ENCODE results near the gene ITPR1.

ITPR1 gene

GRCh38 chr3:4753073-4753691, 260.0 kb downstream of the ITPR1 start:
- TF ChIP-seq TCF4 (CRISPR knock-in tag; IDR thresholded peaks at IDR 0.05; ENCODE audit: borderline replicate concordance) (no peak), POU6F1 (CRISPR knock-in tag; IDR thresholded peaks at IDR 0.05; ENCODE audit: borderline replicate concordance, low read depth) (no peak), RARB (CRISPR knock-in tag; IDR thresholded peaks at IDR 0.05) (no peak), CSDC2 (CRISPR knock-in tag; IDR thresholded peaks at IDR 0.05) (no peak), PATZ1 (CRISPR knock-in tag; IDR thresholded peaks at IDR 0.05; ENCODE audit: borderline replicate concordance) (no peak), ZNF565 (CRISPR knock-in tag; conservative IDR thresholded peaks at IDR 0.05; ENCODE audit: low read depth) (no peak), ZNF70 (CRISPR knock-in tag; IDR thresholded peaks at IDR 0.05) (no peak), ARNTL (CRISPR knock-in tag; IDR thresholded peaks at IDR 0.05; ENCODE audit: borderline replicate concordance, low read depth) (no peak), ZNF8 (CRISPR knock-in tag; IDR thresholded peaks at IDR 0.05) (no peak), SNAI2 (CRISPR knock-in tag; IDR thresholded peaks at IDR 0.05) (no peak)
- ATAC-seq: no peak

GRCh38 chr3:4754180-4755086, 261.3 kb downstream of the ITPR1 start:
- no peak for ATAC-seq
- TF ChIP-seq POU6F1 (CRISPR knock-in tag; IDR thresholded peaks at IDR 0.05; ENCODE audit: borderline replicate concordance, low read depth) (no peak), ZFP30 (CRISPR knock-in tag; IDR thresholded peaks at IDR 0.05) (no peak), ESRRG (CRISPR knock-in tag; IDR thresholded peaks at IDR 0.05) (no peak), ZFP3 (CRISPR knock-in tag; IDR thresholded peaks at IDR 0.05) (no peak), BACH2 (CRISPR knock-in tag; IDR thresholded peaks at IDR 0.05; ENCODE audit: borderline replicate concordance) (no peak), ZNF70 (CRISPR knock-in tag; IDR thresholded peaks at IDR 0.05) (no peak), PATZ1 (CRISPR knock-in tag; IDR thresholded peaks at IDR 0.05; ENCODE audit: borderline replicate concordance) (no peak), GLIS3 (CRISPR knock-in tag; IDR thresholded peaks at IDR 0.05) (no peak), CREB5 (CRISPR knock-in tag; IDR thresholded peaks at IDR 0.05; ENCODE audit: low read depth) (no peak), TOX (CRISPR knock-in tag; IDR thresholded peaks at IDR 0.05; ENCODE audit: borderline replicate concordance) (no peak), ZNF8 (CRISPR knock-in tag; IDR thresholded peaks at IDR 0.05) (no peak), TSHZ2 (CRISPR knock-in tag; IDR thresholded peaks at IDR 0.05) (no peak), CSDC2 (CRISPR knock-in tag; IDR thresholded peaks at IDR 0.05) (no peak), TCF4 (CRISPR knock-in tag; IDR thresholded peaks at IDR 0.05; ENCODE audit: borderline replicate concordance) (no peak), ISL1 (CRISPR knock-in tag; IDR thresholded peaks at IDR 0.05) (no peak), PPARA (CRISPR knock-in tag; IDR thresholded peaks at IDR 0.05; ENCODE audit: borderline replicate concordance) (no peak)

Measured in SK-N-SH treated with all-trans-retinoic acid at 6 μM for 48 hours (cell line).